ENCODE results near the gene CALHM4. TPM values are rescaled to one million over a fixed set of nuclear protein-coding genes. Genes with fewer than 3 reads are reported as not detected.
"Not testable (repeated sequence)": the region's sequence is repeated elsewhere in the genome, so short reads cannot be mapped to it uniquely, and the experiment has no call there.

Gene CALHM4
- total RNA-seq, 1 donor from 2014 or later: not detected

DNA sequence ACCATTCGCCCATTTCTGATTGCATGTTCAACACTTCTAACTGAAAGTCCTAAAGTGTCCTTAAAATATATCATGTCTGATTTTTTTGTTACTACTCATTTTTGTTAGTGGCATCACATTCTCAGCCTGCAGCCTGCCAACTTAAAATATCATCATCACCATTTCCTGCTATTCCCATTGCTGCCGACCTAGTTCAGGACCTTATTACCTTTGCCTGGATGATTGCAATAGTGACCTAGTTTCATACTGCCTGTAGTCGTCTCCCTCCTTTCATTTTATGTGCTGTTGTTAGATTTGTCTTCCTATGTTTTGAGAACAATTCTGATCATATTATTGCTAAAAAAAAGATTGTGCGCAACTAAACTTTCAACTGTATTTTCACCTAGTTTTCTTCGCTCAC lies 23.9 kb downstream of the CALHM4 start:
- DNase-seq: no peak

- no peak for DNase-seq
Measured at GRCh38 chr6:116578335-116578734, 24.8 kb downstream of the CALHM4 start.

- DNase-seq: no peak
Measured at GRCh38 chr6:116579143-116579542, 25.6 kb downstream of the CALHM4 start.

DNA sequence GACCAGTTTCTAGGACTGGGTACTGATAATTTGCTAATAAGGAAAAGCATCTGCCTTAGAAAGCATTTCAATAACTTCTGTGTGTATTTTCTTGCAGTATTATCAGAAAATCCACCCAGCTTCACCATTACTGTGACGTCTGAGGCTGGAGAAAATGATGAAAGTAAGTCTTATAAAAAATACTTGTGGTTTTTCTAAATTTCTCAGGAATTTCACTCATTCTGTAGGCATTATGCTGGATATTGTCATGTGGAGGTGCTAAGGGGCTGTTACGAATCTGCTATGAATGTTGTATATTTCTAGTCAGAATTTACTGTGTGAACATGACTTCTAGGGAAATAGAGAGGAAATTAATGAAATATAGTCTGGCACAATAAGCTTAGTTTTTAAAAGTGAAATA lies 26.6 kb downstream of the CALHM4 start:
- DNase-seq: no peak

DNA sequence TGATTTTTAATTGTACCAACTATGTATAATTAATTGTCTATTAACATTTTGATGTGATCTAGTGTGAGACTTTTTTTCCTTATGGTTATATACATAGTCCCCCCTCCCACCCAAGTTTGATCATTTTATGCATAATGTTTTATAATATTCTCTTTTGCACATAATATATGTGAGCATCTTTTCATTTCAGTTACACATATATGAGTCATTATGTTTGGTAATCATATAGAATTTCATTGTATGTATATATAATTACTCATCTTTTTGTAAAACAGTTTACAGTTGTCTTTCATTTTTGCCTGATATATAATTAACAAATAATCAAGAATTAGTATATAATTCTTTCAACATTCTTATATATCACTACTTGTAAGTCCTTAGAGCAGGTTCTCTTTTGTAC lies 32.7 kb downstream of the CALHM4 start:
- no peak for DNase-seq

- DNase-seq: no peak
Measured at GRCh38 chr6:116586738-116587137, 33.2 kb downstream of the CALHM4 start.

DNA sequence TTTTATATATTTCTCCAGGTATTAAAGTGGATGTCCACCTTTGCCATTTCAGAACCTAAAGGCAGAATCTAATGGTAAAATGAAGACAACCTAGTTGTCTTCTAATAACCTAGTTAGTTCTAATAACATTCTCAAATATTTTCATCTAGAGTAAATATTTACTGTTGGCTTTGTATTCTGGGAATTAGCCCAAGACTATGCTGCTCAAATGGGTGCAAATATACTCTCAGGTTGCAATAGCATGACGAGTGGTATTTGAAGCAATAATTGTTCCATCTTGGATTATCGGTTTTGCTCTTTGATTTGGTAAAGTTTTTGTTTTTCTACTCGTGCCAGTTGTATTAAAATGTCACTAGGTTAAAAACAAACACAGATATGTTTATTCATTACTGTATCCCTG lies 41.7 kb downstream of the CALHM4 start:
- no peak for DNase-seq

GRCh38 chr6:116596815-116597214 lies 43.3 kb downstream of the CALHM4 start:
- no peak for DNase-seq

GRCh38 chr6:116603916-116604315 lies 50.4 kb downstream of the CALHM4 start:
- not testable (repeated sequence) for DNase-seq

GRCh38 chr6:116604868-116605267 lies 51.3 kb downstream of the CALHM4 start:
- not testable (repeated sequence) for DNase-seq

DNA sequence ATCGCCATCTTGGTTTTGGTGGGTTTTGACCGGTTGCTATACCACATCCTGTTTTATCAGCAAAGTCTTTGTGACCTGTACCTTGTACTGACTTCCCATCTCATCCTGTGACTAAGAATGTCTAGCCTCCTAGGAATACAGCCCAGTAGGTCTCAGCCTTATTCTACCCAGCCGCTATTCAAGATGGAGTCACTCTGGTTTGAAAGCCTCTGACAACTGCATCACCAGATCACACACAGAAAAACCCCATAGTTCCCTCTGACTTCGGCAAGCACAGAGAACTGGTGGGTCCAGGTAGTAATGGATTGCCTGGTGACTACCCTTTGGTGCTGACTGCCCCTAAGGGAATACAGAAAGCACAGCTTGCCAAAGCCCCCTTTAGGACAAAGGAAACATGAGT lies 52.4 kb downstream of the CALHM4 start:
- DNase-seq: no peak

Other genes starting within 250 kb of the CALHM4 start
- 26.2 TPM for gene DSE, start 182.8 kb upstream of the CALHM4 start, total RNA-seq
- gene CALHM6, start 92.4 kb upstream of the CALHM4 start, total RNA-seq: 2.7 TPM
- gene CALHM5, start 42.1 kb upstream of the CALHM4 start, total RNA-seq: 0.78 TPM
- gene TRAPPC3L, start 8.1 kb upstream of the CALHM4 start, total RNA-seq: not detected
- 33.4 TPM for gene RWDD1, start 17.8 kb downstream of the CALHM4 start, total RNA-seq
- gene RSPH4A, start 62.7 kb downstream of the CALHM4 start, total RNA-seq: 2.7 TPM
- 47.1 TPM for gene ZUP1, start 115.0 kb downstream of the CALHM4 start, total RNA-seq
- gene KPNA5, start 127.5 kb downstream of the CALHM4 start, total RNA-seq: 96.7 TPM
- 2.8 TPM for gene FAM162B, start 212.0 kb downstream of the CALHM4 start, total RNA-seq

All from occipital lobe (tissue), 2 donors.